HepG2 (cell line): ENCODE measurements around the gene PRSS21. TPM values are rescaled to one million over a fixed set of nuclear protein-coding genes. Genes with fewer than 3 reads are reported as not detected.

Experiments
- ETV5 ChIP-seq: IDR thresholded peaks from 2 replicates; pipeline ENCODE4 v1.6.1; 2018; ENCODE audit warnings: missing biosample characterization, missing genetic modification reagents, inconsistent platforms, borderline replicate concordance
- GATAD1 ChIP-seq: IDR thresholded peaks from 2 replicates; pipeline ENCODE4 v1.6.1; 2016; ENCODE audit warnings: missing genetic modification reagents, missing compliant biosample characterization
- HNRNPL ChIP-seq: fragments of 200-400 bp; formaldehyde crosslinking; IDR thresholded peaks from 2 replicates; pipeline ENCODE4 v1.6.1; 2017; ENCODE audit warnings: mild to moderate bottlenecking, low read depth, low read length
- HNRNPLL ChIP-seq: fragments of 200-400 bp; formaldehyde crosslinking; IDR thresholded peaks from 2 replicates; pipeline ENCODE4 v1.6.1; 2017; ENCODE audit warnings: mild to moderate bottlenecking, low read depth, low read length; ENCODE audit not compliant: poor library complexity, severe bottlenecking
- SATB2 ChIP-seq: sonication (generic); formaldehyde crosslinking; IDR thresholded peaks from 2 replicates; pipeline ENCODE4 v1.5.0; 2020; ENCODE audit warnings: missing genetic modification reagents
- ZNF121 ChIP-seq: sonication (generic); formaldehyde crosslinking; IDR thresholded peaks from 2 replicates; pipeline ENCODE4 v1.5.0; 2020; ENCODE audit warnings: mild to moderate bottlenecking, missing genetic modification reagents
- ZNF616 ChIP-seq: sonication (generic); formaldehyde crosslinking; IDR thresholded peaks from 2 replicates; pipeline ENCODE4 v1.5.0; 2020; ENCODE audit warnings: low read depth, mild to moderate bottlenecking, missing genetic modification reagents
- ZNF687 ChIP-seq: sonication (generic); formaldehyde crosslinking; IDR thresholded peaks from 2 replicates; pipeline ENCODE4 v1.5.1; 2020; ENCODE audit warnings: mild to moderate bottlenecking, missing genetic modification reagents, moderate library complexity
- ZNF746 ChIP-seq: sonication (generic); formaldehyde crosslinking; IDR thresholded peaks from 2 replicates; pipeline ENCODE4 v1.8.0; 2022; ENCODE audit warnings: mild to moderate bottlenecking, missing genetic modification reagents
- ZNF792 ChIP-seq: IDR thresholded peaks from 2 replicates; pipeline ENCODE4 v1.6.1; 2016
- polyA plus RNA-seq, 8 experiments: library from polyadenylated mRNA; depleted of rRNA in 3 of 8; stranded (reverse) in 7 of 8; unstranded in 1 of 8; fragments of >200 nt; fragmentation: Illumina TruSeq in 4 of 8; extraction: Trizol in 4 of 8; gene quantifications; 2 replicates each; pipeline versions ENCODE4 v1.2.1 to v1.2.3, GENCODE V29; 2011 to 2016; ENCODE audit warnings: low read depth in 4 of 8, missing spikeins in 1 of 8, mixed read lengths in 1 of 8; ENCODE audit not compliant: insufficient read depth in 1 of 8
- total RNA-seq, 5 experiments: library from RNA; depleted of rRNA; stranded (reverse); fragments of >200 nt; fragmentation: Illumina TruSeq; extraction: Trizol; gene quantifications; 2 replicates each; pipeline ENCODE4 v1.2.3, GENCODE V29; 2016; ENCODE audit warnings: low read depth in 1 of 5
- TF ChIP-seq, protein P1 (sequence below): sonication (generic); formaldehyde crosslinking; IDR thresholded peaks from 2 replicates; pipeline ENCODE4 v1.5.0; 2020; ENCODE audit warnings: missing genetic modification reagents
- TF ChIP-seq, protein P2 (sequence below): sonication (generic); formaldehyde crosslinking; IDR thresholded peaks from 2 replicates; pipeline ENCODE4 v1.5.0; 2020; ENCODE audit warnings: missing genetic modification reagents
- TF ChIP-seq, protein P3 (sequence below): sonication (generic); formaldehyde crosslinking; IDR thresholded peaks from 2 replicates; pipeline ENCODE4 v1.4.0; 2020; ENCODE audit warnings: missing genetic modification reagents
- TF ChIP-seq, protein P4 (sequence below): IDR thresholded peaks from 2 replicates; pipeline ENCODE4 v1.6.1; 2016; ENCODE audit warnings: missing genetic modification reagents, missing compliant biosample characterization
- TF ChIP-seq, protein P5 (sequence below): IDR thresholded peaks from 2 replicates; pipeline ENCODE4 v1.6.1; 2016; ENCODE audit warnings: missing compliant biosample characterization, missing genetic modification reagents, borderline replicate concordance

Gene PRSS21
- total and polyA plus RNA-seq, 2 of the 13 experiments (the other 11 are each of a cell fraction or from before 2014, with no cell fraction given), result not detected

DNA sequence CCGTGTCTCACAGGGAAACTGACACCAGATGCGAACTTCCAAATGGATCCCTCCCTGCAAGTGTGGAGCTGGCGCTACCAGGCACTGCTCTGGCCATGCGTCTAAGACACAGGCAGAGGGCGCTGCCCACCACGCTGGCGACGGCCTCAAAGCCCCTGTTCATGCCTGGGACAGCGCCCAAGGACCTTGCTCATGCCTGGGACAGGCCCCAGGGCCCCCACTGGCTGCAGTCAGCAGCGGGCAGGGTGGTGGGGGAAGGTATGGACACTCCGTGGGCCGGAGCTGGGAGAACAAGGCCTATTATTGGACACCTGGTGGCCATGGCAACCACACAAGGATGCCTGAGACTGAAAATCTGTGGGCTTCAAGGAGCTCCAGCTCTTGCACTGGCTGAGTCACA is 21.9 kb downstream of the PRSS21 start (continued):
- peak; percentile 69 for TF ChIP-seq ZNF687 (CRISPR knock-in tag)
- no peak for TF ChIP-seq ZNF616 (CRISPR knock-in tag)
- TF ChIP-seq, protein P1, sequence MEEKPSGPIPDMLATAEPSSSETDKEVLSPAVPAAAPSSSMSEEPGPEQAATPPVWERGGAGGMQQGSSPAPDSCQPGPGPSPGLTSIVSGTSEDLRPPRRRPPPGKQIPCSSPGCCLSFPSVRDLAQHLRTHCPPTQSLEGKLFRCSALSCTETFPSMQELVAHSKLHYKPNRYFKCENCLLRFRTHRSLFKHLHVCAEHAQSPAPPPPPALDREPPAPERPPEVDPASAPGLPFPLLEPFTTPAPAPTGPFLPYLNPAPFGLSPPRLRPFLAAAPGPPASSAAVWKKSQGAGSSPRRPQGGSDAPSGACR (CRISPR knock-in tag), result no peak
- TF ChIP-seq ZNF746 (CRISPR knock-in tag), result no peak
- no peak for TF ChIP-seq ZNF121 (CRISPR knock-in tag)
- no peak for TF ChIP-seq ETV5 (CRISPR knock-in tag)
- TF ChIP-seq, protein P2, sequence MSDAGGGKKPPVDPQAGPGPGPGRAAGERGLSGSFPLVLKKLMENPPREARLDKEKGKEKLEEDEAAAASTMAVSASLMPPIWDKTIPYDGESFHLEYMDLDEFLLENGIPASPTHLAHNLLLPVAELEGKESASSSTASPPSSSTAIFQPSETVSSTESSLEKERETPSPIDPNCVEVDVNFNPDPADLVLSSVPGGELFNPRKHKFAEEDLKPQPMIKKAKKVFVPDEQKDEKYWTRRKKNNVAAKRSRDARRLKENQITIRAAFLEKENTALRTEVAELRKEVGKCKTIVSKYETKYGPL (CRISPR knock-in tag), result no peak
- TF ChIP-seq GATAD1 (CRISPR knock-in tag), result peak; percentile 72
- no peak for TF ChIP-seq HNRNPLL
- TF ChIP-seq, protein P3, sequence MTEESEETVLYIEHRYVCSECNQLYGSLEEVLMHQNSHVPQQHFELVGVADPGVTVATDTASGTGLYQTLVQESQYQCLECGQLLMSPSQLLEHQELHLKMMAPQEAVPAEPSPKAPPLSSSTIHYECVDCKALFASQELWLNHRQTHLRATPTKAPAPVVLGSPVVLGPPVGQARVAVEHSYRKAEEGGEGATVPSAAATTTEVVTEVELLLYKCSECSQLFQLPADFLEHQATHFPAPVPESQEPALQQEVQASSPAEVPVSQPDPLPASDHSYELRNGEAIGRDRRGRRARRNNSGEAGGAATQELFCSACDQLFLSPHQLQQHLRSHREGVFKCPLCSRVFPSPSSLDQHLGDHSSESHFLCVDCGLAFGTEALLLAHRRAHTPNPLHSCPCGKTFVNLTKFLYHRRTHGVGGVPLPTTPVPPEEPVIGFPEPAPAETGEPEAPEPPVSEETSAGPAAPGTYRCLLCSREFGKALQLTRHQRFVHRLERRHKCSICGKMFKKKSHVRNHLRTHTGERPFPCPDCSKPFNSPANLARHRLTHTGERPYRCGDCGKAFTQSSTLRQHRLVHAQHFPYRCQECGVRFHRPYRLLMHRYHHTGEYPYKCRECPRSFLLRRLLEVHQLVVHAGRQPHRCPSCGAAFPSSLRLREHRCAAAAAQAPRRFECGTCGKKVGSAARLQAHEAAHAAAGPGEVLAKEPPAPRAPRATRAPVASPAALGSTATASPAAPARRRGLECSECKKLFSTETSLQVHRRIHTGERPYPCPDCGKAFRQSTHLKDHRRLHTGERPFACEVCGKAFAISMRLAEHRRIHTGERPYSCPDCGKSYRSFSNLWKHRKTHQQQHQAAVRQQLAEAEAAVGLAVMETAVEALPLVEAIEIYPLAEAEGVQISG (CRISPR knock-in tag), result peak; percentile 35; the same call in 1 of the 2 replicates
- no peak for TF ChIP-seq ZNF792 (CRISPR knock-in tag)
- TF ChIP-seq, protein P4, sequence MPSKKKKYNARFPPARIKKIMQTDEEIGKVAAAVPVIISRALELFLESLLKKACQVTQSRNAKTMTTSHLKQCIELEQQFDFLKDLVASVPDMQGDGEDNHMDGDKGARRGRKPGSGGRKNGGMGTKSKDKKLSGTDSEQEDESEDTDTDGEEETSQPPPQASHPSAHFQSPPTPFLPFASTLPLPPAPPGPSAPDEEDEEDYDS (CRISPR knock-in tag), result no peak
- TF ChIP-seq, protein P5, sequence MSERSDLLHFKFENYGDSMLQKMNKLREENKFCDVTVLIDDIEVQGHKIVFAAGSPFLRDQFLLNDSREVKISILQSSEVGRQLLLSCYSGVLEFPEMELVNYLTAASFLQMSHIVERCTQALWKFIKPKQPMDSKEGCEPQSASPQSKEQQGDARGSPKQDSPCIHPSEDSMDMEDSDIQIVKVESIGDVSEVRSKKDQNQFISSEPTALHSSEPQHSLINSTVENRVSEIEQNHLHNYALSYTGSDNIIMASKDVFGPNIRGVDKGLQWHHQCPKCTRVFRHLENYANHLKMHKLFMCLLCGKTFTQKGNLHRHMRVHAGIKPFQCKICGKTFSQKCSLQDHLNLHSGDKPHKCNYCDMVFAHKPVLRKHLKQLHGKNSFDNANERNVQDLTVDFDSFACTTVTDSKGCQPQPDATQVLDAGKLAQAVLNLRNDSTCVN, result no peak
- 0 out of 2 replicates have a peak, but pooled peaks have one; percentile 51 for TF ChIP-seq HNRNPL
- no peak for TF ChIP-seq SATB2 (CRISPR knock-in tag)
